IPS-NIHi7 (cell line): ENCODE measurements around the gene UNG.
"Not testable (repeated sequence)": the region's sequence is repeated elsewhere in the genome, so short reads cannot be mapped to it uniquely, and the experiment has no call there.

Experiments
- DNase-seq: peaks from one replicate; pipeline ENCODE4 v3.0.0; 2012; ENCODE audit warnings: mixed read lengths; ENCODE audit errors: extremely low spot score

UNG gene

DNA sequence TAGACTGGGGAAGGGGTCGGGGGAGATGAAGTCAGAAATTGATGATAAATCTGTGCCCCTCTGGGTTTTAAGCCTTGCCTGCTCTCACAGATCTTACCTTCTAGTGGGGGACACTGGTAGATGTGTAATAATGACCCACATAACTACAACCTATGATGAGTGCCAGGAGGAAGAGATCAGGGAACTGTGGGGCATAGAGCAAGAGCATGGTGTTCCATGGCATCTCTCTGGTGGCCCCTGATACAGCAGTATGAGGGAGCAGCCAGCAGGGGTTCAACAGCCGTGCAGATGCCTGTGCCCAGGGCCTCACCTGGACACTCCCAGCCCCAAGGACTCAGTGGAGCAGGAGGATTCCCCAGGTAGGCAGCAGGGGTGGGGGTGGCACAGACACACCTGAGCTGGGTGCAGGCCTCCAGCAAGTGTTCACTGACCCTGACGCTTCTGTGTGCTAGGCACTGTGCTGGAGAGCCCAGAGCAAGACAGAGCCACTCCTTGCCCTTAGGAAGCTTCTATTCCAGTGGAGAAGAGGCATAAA lies 24.0 kb downstream of the UNG start:
- no peak for DNase-seq

DNA sequence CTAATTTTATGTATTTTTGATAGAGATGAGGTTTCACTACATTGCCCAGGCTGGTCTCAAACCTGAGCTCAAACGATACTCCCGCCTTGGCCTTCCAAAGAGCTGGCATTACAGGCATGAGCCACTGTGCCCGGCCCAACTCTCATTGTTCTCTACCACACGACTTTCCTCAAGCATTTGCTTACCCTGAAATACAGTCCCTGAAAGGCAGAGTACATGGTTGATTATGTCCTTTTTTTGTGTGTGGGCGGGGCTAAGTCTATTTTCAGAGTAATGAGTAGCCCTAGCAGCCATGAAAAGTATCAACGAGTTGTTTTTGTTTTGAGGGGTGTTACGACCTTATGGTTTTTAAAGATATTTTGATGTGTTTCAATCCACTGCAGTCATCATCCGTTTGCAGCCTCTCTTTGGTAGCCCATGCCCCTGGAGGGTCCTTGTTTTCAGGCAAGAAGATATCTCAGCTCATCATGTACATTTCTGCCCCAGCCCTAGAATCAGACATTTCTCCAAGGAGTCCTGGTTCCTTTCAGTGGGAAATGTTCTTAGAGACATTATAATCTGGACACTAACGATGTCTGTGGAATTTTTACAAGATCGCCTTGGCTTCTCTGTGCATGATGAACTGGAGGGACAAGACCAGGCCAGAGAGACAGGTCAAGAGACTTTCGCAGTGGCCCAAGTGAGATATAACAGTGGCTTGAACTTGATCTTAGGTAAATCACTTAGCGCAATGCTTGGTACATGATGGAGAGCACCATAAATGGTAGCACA lies 27.7 kb downstream of the UNG start:
- no peak for DNase-seq

GRCh38 chr12:109125791-109126190 lies 28.4 kb downstream of the UNG start:
- no peak for DNase-seq

GRCh38 chr12:109126784-109127183 lies 29.4 kb downstream of the UNG start:
- no peak for DNase-seq

- DNase-seq: no peak
These were observed 30.3 kb downstream of the UNG start for GRCh38 chr12:109127533-109128242.

GRCh38 chr12:109130297-109131153 lies 33.1 kb downstream of the UNG start:
- no peak for DNase-seq

DNA sequence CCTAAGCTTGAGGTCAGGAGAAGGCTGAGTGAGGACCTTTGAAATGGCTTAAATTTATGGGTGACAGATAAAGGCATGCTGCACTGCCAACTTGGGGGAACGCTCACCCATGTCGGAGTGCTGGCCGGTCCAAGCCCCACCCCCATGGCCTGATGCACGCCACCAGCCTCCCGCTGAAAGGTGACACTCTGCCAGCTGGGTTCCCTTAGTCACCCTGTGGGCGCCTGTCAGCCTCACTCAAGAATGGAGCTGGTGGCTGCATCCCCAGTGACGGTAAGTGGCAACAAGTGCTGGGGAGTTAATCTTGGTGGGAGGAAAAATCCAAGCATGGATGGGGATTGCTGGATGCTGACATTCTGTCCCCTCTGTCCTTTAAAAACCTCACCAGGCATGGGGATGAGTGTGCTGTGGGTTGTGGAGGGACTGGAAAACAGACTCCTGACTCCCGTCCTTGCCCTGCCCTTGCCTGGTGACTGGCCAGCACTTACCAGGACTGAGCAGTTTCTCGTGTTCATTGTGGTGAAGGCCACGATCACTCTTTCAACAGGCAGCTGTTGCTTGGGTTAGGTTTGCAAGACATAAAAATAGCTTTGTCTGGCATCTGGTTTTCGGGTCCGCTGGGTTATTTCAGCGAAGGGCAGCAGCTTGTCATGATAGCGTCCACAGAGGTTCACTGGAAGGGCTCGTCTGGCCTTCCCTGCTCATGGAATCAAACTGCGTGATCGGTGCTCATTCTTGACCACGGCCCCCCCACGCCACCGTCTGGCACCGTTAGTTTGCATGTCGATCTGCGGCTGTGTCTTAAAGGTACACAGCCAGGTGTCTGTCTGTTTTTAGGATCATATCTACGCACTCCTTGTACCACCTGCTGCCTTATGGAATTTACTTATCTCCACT lies 34.0 kb downstream of the UNG start:
- DNase-seq: no peak

- DNase-seq: peak; percentile 88
These were observed 37.0 kb downstream of the UNG start for GRCh38 chr12:109134186-109134917.

DNA sequence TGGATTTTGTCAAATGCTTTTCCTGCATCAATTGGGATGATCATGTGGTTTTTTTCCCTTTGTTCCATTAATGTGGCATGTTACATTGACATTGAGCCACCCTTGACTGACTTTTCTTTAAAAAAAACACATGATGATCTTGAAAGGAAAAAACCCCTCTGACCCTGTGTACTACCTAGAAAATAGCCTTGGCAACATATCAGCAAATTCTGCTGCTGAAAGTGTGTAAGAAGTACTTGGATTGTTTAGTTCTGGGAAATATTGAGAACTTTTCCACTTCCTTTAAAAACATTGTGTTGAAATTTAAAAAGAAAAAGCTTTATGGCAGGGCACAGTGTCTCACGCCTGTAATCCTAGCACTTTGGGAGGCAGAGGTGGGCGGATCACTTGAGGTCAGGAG lies 39.7 kb downstream of the UNG start:
- DNase-seq: no peak

DNA sequence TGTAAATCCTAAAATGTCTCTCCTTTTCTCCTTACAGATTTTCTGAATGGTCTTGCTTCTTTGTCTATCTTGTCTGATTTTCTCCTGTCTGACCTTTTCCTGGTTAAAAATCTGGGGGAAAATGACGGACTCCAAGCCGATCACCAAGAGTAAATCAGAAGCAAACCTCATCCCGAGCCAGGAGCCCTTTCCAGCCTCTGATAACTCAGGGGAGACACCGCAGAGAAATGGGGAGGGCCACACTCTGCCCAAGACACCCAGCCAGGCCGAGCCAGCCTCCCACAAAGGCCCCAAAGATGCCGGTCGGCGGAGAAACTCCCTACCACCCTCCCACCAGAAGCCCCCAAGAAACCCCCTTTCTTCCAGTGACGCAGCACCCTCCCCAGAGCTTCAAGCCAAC lies 42.0 kb downstream of the UNG start:
- no peak for DNase-seq

DNA sequence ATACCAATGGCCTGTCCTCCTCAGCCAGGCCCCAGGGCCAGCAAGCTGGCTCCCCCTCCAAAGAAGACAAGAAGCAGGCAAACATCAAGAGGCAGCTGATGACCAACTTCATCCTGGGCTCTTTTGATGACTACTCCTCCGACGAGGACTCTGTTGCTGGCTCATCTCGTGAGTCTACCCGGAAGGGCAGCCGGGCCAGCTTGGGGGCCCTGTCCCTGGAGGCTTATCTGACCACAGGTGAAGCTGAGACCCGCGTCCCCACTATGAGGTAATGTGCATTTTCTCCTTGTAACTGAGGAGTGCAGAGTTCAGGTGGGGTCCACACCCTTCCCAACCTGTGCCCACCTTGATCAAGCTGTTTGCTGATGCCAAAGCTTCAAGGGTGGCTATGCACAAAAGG lies 42.4 kb downstream of the UNG start:
- DNase-seq: no peak

- DNase-seq: no peak
These were observed 43.2 kb downstream of the UNG start for GRCh38 chr12:109140560-109140959.

DNA sequence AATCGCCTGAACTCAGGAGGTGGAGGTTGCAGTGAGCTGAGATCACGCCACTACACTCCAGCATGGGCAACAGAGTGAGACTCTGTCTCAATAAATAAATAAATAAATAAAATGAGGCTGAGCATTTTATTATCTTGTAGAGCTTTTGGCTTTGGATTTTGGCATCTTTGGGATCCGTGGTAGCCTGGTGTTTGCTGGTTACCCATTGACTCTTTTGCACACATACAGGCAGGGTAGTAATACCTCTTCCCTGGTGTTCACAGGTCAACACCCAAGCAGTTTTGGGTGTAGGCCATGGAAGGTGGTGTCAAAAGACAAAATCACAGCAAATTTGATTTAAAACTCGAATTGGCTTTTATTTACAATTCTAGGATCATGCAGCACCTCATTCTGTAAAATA lies 46.8 kb downstream of the UNG start:
- DNase-seq: no peak

- not testable (repeated sequence) for DNase-seq
These were observed 49.7 kb downstream of the UNG start for GRCh38 chr12:109147126-109147525.

GRCh38 chr12:109147954-109148353 lies 50.6 kb downstream of the UNG start:
- DNase-seq: no peak

DNA sequence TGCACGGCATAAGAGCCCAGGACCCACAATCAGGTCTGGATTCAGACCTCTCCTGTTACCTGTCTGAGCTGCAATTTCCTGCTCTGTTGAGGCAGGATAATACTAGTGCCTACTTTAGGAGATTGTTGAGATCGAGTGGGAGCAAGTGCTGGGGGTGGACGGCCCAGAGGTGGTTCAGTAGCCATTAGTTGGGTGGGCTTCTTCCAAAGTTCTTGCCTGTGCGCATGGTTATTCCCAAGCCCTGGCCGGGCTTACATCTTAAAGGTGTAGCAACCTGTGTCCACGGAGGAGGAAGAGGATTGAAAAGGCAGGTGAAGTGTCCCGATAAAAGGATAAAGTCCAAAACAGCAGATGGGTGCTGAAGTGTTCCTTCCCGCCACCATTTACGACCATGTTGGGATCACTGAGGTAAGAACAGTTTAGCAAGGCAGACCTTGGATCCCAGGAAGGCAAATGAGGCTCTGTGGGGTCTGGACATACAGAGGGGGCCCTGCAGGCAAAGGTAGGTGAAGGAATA lies 52.8 kb downstream of the UNG start:
- no peak for DNase-seq

DNA sequence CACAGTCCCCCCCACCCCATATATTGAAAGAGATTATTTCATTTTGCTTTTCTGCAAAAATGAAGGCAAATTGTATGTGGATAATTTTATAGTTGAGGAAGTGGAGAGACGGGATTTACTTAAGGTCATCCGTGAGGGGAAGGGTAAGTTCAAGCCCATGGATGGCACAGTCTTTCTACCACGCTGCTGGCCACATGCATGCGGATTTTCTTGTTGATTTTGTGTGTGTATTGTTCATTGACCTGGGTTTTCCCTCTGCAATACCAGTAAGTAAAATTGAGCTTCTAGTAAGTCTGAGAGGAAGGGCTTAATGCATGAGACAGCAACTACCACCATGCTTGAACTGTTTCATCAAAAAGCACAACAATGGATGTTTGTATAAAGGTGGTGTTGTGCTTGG lies 54.1 kb downstream of the UNG start:
- DNase-seq: no peak

DNA sequence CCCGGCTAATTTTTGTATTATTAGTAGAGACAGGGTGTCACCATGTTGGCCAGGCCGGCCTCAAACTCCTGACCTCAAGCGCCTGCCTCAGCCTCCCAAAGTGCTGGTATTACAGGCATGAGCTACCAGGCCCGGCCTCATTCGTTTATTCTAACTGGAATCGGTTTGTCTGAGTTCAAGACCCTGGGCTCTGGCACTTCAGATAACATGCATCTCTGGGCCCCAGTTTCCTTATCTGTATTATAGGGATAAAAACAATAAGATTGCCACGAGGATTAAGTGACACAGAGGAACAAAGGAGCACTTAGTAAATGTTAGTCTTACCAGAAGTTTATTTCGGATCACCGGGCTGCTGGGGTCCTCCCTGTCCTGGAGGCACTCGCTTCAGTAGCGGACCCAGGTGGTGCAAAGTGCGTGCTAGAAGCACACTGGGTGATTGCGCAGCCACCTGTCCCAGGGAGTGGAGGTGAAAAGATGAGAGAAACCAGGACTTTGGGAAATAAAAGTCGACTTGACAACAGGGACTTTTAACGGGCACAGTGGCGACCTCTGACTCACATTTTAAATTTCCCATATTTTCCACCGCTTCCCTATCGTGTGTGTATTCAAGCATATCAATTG lies 56.5 kb downstream of the UNG start:
- peak; percentile 55 for DNase-seq
